HepG2 (cell line): ENCODE data around the gene PPP4R4. TPM values are rescaled to one million over a fixed set of nuclear protein-coding genes. Genes with fewer than 3 reads are reported as not detected.
A peak's percentile ranks its signal among the peaks of the same experiment; 100 is the strongest.

ENCODE experiments used
- AGO2 ChIP-seq: fragments of 200-400 bp; formaldehyde crosslinking; optimal IDR thresholded peaks from 2 replicates; pipeline ENCODE3; 2017; ENCODE audit warnings: mild to moderate bottlenecking, low read depth, low read length, moderate library complexity
- ARNT2 ChIP-seq: sonication (generic); formaldehyde crosslinking; IDR thresholded peaks from 2 replicates; pipeline ENCODE4 v1.8.0; 2022; ENCODE audit warnings: mild to moderate bottlenecking, low read depth, missing genetic modification reagents, moderate library complexity
- ATF1 ChIP-seq: IDR thresholded peaks from 2 replicates; pipeline ENCODE4 v1.6.1; 2016; ENCODE audit warnings: mild to moderate bottlenecking, control low read depth
- BCL3 ChIP-seq: sonication (generic); formaldehyde crosslinking; IDR thresholded peaks from 2 replicates; pipeline ENCODE4 v1.5.1; 2020; ENCODE audit warnings: mild to moderate bottlenecking, missing genetic modification reagents, moderate library complexity
- RFX3 ChIP-seq: IDR thresholded peaks from 2 replicates; pipeline ENCODE4 v1.6.1; 2016; ENCODE audit warnings: missing biosample characterization, missing genetic modification reagents
- SAFB2 ChIP-seq: sonication (generic); formaldehyde crosslinking; IDR thresholded peaks from 2 replicates; pipeline ENCODE4 v1.5.1; 2020; ENCODE audit warnings: missing genetic modification reagents, low read depth, mild to moderate bottlenecking, borderline replicate concordance
- SATB2 ChIP-seq: sonication (generic); formaldehyde crosslinking; IDR thresholded peaks from 2 replicates; pipeline ENCODE4 v1.5.0; 2020; ENCODE audit warnings: missing genetic modification reagents
- TSC22D2 ChIP-seq: sonication (generic); formaldehyde crosslinking; IDR thresholded peaks from 2 replicates; pipeline ENCODE4 v1.5.1; 2020; ENCODE audit warnings: missing genetic modification reagents, mild to moderate bottlenecking, borderline replicate concordance
- ZBTB21 ChIP-seq: sonication (generic); formaldehyde crosslinking; IDR thresholded peaks from 2 replicates; pipeline ENCODE4 v1.4.0; 2020; ENCODE audit warnings: missing genetic modification reagents
- ZNF20 ChIP-seq: sonication (generic); formaldehyde crosslinking; IDR thresholded peaks from 2 replicates; pipeline ENCODE4 v1.4.0; 2020; ENCODE audit warnings: mild to moderate bottlenecking, moderate library complexity, missing genetic modification reagents
- ZNF263 ChIP-seq: sonication (generic); formaldehyde crosslinking; IDR thresholded peaks from 2 replicates; pipeline ENCODE4 v1.4.0; 2020; ENCODE audit warnings: missing genetic modification reagents
- ZNF318 ChIP-seq: sonication (generic); formaldehyde crosslinking; IDR thresholded peaks from 2 replicates; pipeline ENCODE4 v1.4.0; 2020; ENCODE audit warnings: mild to moderate bottlenecking, missing genetic modification reagents
- ZNF383 ChIP-seq: sonication (generic); formaldehyde crosslinking; IDR thresholded peaks from 2 replicates; pipeline ENCODE4 v1.4.0; 2020; ENCODE audit warnings: missing genetic modification reagents, mild to moderate bottlenecking, borderline replicate concordance
- ZNF597 ChIP-seq: sonication (generic); formaldehyde crosslinking; IDR thresholded peaks from 2 replicates; pipeline ENCODE4 v1.5.0; 2020; ENCODE audit warnings: missing genetic modification reagents
- ZNF644 ChIP-seq: IDR thresholded peaks from 2 replicates; pipeline ENCODE4 v1.6.1; 2016; ENCODE audit warnings: low read depth
- ZNF747 ChIP-seq: sonication (generic); formaldehyde crosslinking; IDR thresholded peaks from 2 replicates; pipeline ENCODE4 v1.8.1; 2023; ENCODE audit warnings: missing genetic modification reagents, mild to moderate bottlenecking, borderline replicate concordance
- ZNF775 ChIP-seq: sonication (generic); formaldehyde crosslinking; IDR thresholded peaks from 2 replicates; pipeline ENCODE4 v1.4.0; 2020; ENCODE audit warnings: missing genetic modification reagents, mild to moderate bottlenecking, moderate library complexity, borderline replicate concordance
- ZNF891 ChIP-seq: sonication (generic); formaldehyde crosslinking; IDR thresholded peaks from 2 replicates; pipeline ENCODE4 v1.5.0; 2020; ENCODE audit warnings: mild to moderate bottlenecking, missing genetic modification reagents
- polyA plus RNA-seq, 8 experiments: library from polyadenylated mRNA; depleted of rRNA in 3 of 8; stranded (reverse) in 7 of 8; unstranded in 1 of 8; fragments of >200 nt; fragmentation: Illumina TruSeq in 4 of 8; extraction: Trizol in 4 of 8; gene quantifications; 2 replicates each; pipeline versions ENCODE4 v1.2.1 to v1.2.3, GENCODE V29; 2011 to 2016; ENCODE audit warnings: low read depth in 4 of 8, missing spikeins in 1 of 8, mixed read lengths in 1 of 8; ENCODE audit not compliant: insufficient read depth in 1 of 8
- total RNA-seq, 5 experiments: library from RNA; depleted of rRNA; stranded (reverse); fragments of >200 nt; fragmentation: Illumina TruSeq; extraction: Trizol; gene quantifications; 2 replicates each; pipeline ENCODE4 v1.2.3, GENCODE V29; 2016; ENCODE audit warnings: low read depth in 1 of 5

PPP4R4 gene
- total and polyA plus RNA-seq, 2 of the 13 experiments (the other 11 are each of a cell fraction or from before 2014, with no cell fraction given) = 9.5 to 19.8 TPM

- TF ChIP-seq ZNF318 = no peak
- no peak for TF ChIP-seq ARNT2 (CRISPR knock-in tag)
- TF ChIP-seq ZNF891 = peak; percentile 74; the same call in 1 of the 2 replicates
- TF ChIP-seq SATB2 (CRISPR knock-in tag) = no peak
- TF ChIP-seq ZNF775 (CRISPR knock-in tag) = no peak
- peak; percentile 44; the same call in 1 of the 2 replicates for TF ChIP-seq TSC22D2 (CRISPR knock-in tag)
- no peak for TF ChIP-seq SAFB2 (CRISPR knock-in tag)
- TF ChIP-seq ZNF383 (CRISPR knock-in tag) = no peak
- TF ChIP-seq ZNF644 (CRISPR knock-in tag) = no peak; the same call in 1 of the 2 replicates
- TF ChIP-seq ATF1 (CRISPR knock-in tag) = no peak
- peak; percentile 30 for TF ChIP-seq AGO2
- TF ChIP-seq ZNF263 (CRISPR knock-in tag) = no peak
- no peak for TF ChIP-seq RFX3 (CRISPR knock-in tag)
- TF ChIP-seq ZBTB21 (CRISPR knock-in tag) = 0 out of 2 replicates have a peak, but pooled peaks have one; percentile 9
- peak; percentile 70; the same call in 1 of the 2 replicates for TF ChIP-seq ZNF747 (CRISPR knock-in tag)
- TF ChIP-seq ZNF20 (CRISPR knock-in tag) = no peak
- TF ChIP-seq ZNF597 (CRISPR knock-in tag) = no peak
- TF ChIP-seq BCL3 (CRISPR knock-in tag) = peak; percentile 73; the same call in 1 of the 2 replicates
Observed at GRCh38 chr14:94322648-94323570, 148.8 kb downstream of the PPP4R4 start, which contains the start of gene SERPINA6 (continued).
